OCI-LY7 (cell line): ENCODE data around the gene RHBG. TPM values are rescaled to one million over a fixed set of nuclear protein-coding genes. Genes with fewer than 3 reads are reported as not detected.

Experiments
- BruUV-seq: library from RNA; stranded (reverse); fragments of 400-500 nt; replicated peaks from 2 replicates; lab custom pipeline; 2021; lab: Mats Ljungman, UMichigan
- CTCF ChIA-PET: fragments of 300-600 bp; sonication (Branson Sonifier 250); formaldehyde crosslinking; loops from one replicate; lab custom pipeline; 2022; ENCODE audit warnings: antibody characterized with exemption; ENCODE audit not compliant: unreplicated experiment; lab: Charles Lee
- POLR2A ChIA-PET: fragments of 300-600 bp; sonication (Branson Sonifier 250); formaldehyde crosslinking; loops from one replicate; lab custom pipeline; 2022; ENCODE audit warnings: antibody characterized with exemption; lab: Charles Lee
- DNase-seq: peaks from one replicate; pipeline ENCODE4 v3.0.0-alpha.2; 2015; ENCODE audit warnings: low spot score
- H2AFZ ChIP-seq: fragments of 200-600 bp; sonication (generic), shearing (Covaris generic); 2 replicates; pipeline ENCODE4 v1.6.1; 2014; ENCODE audit warnings: mild to moderate bottlenecking, antibody characterized with exemption, low read length, moderate library complexity
- H3K27ac ChIP-seq: fragments of 200-600 bp; sonication (generic); 2 replicates; pipeline ENCODE4 v1.5.1; 2014; ENCODE audit warnings: mixed run types, low read depth, mild to moderate bottlenecking, moderate library complexity, low read length, inconsistent platforms; ENCODE audit not compliant: poor library complexity, severe bottlenecking
- H3K36me3 ChIP-seq: fragments of 200-600 bp; sonication (generic); 2 replicates; pipeline ENCODE4 v1.6.1; 2014; ENCODE audit warnings: mild to moderate bottlenecking, antibody characterized with exemption, low read length, moderate library complexity, mixed read lengths; ENCODE audit not compliant: insufficient read depth
- H3K4me1 ChIP-seq: fragments of 200-600 bp; sonication (generic); 2 replicates; pipeline ENCODE4 v1.5.1; 2014; ENCODE audit warnings: mild to moderate bottlenecking, low read length; ENCODE audit not compliant: insufficient read depth, poor library complexity, severe bottlenecking
- H3K4me2 ChIP-seq: fragments of 200-600 bp; sonication (generic); 2 replicates; pipeline ENCODE4 v1.6.1; 2014; ENCODE audit warnings: mild to moderate bottlenecking, low read length
- H3K4me3 ChIP-seq: fragments of 200-600 bp; sonication (generic); 2 replicates; pipeline ENCODE4 v1.5.1; 2014; ENCODE audit warnings: mild to moderate bottlenecking, low read depth, low read length; ENCODE audit not compliant: poor library complexity, severe bottlenecking
- H3K79me2 ChIP-seq: fragments of 200-600 bp; sonication (generic); 2 replicates; pipeline ENCODE4 v1.6.1; 2016; ENCODE audit warnings: low read depth, mild to moderate bottlenecking, low read length, moderate library complexity, mixed read lengths; ENCODE audit not compliant: insufficient read depth
- H3K9me2 ChIP-seq: fragments of 200-600 bp; sonication (generic); 2 replicates; pipeline ENCODE4 v1.6.1; 2016; ENCODE audit warnings: mild to moderate bottlenecking, low read length, mixed read lengths; ENCODE audit not compliant: insufficient read depth
- H3K9me3 ChIP-seq: fragments of 200-600 bp; sonication (generic); 2 replicates; pipeline ENCODE4 v1.6.1; 2014; ENCODE audit warnings: mild to moderate bottlenecking, mixed run types, low read length, mixed read lengths
- H4K20me1 ChIP-seq: fragments of 200-600 bp; sonication (generic); 2 replicates; pipeline ENCODE4 v1.6.1; 2014; ENCODE audit warnings: mild to moderate bottlenecking, antibody characterized with exemption, low read length, moderate library complexity, mixed read lengths; ENCODE audit not compliant: insufficient read depth
- EZH2phosphoT487 ChIP-seq: fragments of 200-600 bp; sonication (generic); IDR thresholded peaks from 2 replicates; pipeline ENCODE4 v1.6.1; 2018; ENCODE audit warnings: low read depth, borderline replicate concordance, mild to moderate bottlenecking, mixed run types, antibody characterized with exemption, low read length, moderate library complexity, mixed read lengths
- intact Hi-C: fragments of 100-400 bp; cut with micrococcal nuclease; formaldehyde crosslinking; loops from one replicate; pipeline ENCODE4 v1.10.0; 2022; ENCODE audit not compliant: unreplicated experiment
- total RNA-seq, 2 experiments: library from RNA; depleted of rRNA in 1 of 2; stranded (reverse); fragments of >200 nt in 1 of 2; shearing (Covaris generic) in 1 of 2; gene quantifications; 2 replicates each; pipeline ENCODE4 v1.2.3, GENCODE V29; 2014 to 2022
- TF ChIP-seq, protein P1 (sequence below): fragments of 200-600 bp; sonication (generic); conservative IDR thresholded peaks from 2 replicates; pipeline ENCODE4 v1.5.1; 2014; ENCODE audit warnings: mild to moderate bottlenecking, antibody characterized with exemption, low read length, moderate library complexity, mixed read lengths

The RHBG gene
- total RNA-seq, 2 experiments from 2014 or later, result not detected

GRCh38 chr1:156373546-156373945 is 4.5 kb downstream of the RHBG start:
- H3K9me3 ChIP-seq, result no peaks in the 10 kb centered on the region
- TF ChIP-seq, protein P1, sequence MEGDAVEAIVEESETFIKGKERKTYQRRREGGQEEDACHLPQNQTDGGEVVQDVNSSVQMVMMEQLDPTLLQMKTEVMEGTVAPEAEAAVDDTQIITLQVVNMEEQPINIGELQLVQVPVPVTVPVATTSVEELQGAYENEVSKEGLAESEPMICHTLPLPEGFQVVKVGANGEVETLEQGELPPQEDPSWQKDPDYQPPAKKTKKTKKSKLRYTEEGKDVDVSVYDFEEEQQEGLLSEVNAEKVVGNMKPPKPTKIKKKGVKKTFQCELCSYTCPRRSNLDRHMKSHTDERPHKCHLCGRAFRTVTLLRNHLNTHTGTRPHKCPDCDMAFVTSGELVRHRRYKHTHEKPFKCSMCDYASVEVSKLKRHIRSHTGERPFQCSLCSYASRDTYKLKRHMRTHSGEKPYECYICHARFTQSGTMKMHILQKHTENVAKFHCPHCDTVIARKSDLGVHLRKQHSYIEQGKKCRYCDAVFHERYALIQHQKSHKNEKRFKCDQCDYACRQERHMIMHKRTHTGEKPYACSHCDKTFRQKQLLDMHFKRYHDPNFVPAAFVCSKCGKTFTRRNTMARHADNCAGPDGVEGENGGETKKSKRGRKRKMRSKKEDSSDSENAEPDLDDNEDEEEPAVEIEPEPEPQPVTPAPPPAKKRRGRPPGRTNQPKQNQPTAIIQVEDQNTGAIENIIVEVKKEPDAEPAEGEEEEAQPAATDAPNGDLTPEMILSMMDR, result no peak
- TF ChIP-seq EZH2phosphoT487, result no peak
- H3K4me3 ChIP-seq, result no peak overlapping the region
- H3K4me2 ChIP-seq, result no peak overlapping the region
- no peaks in the 10 kb centered on the region for H3K9me2 ChIP-seq
- intact Hi-C loops, result no loop called here
- no peak overlapping the region for H2AFZ ChIP-seq
- no peaks in the 10 kb centered on the region for H3K36me3 ChIP-seq
- BruUV-seq, result no TSS peak
- H3K79me2 ChIP-seq, result no peaks in the 10 kb centered on the region
- ChIA-PET CTCF (no interaction called here), POLR2A (no interaction called here)
- H3K4me1 ChIP-seq, result no peaks in the 10 kb centered on the region
- H4K20me1 ChIP-seq, result no peaks in the 10 kb centered on the region
- no peak overlapping the region for H3K27ac ChIP-seq
- DNase-seq, result no peak

DNA sequence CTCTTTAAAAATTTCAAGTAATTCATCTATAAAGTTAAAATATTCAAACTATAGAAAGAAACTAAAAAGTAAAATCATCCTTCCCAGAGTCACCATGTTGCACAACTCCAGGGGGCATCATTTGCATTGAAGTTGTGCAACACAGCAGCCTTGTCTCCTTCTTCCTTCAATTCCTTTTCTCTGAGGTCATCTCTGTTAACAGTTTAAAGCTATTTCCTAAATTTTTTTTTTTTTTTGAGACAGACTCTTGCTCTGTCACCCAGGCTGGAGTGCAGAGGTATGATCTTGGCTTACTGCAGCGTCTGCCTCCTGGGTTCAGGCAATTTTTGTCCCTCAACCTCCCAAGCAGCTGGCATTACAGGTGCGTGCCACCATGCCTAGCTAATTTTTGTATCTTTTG is 7.1 kb downstream of the RHBG start:
- H3K79me2 ChIP-seq, result no peaks in the 10 kb centered on the region
- no peaks in the 10 kb centered on the region for H3K9me2 ChIP-seq
- ChIA-PET POLR2A (interaction anchor here (0.6 kb wide), 1 partner anchor 249 kb away, joined by 3 read pairs; no protein-coding TSS in a partner anchor), CTCF (no interaction called here)
- no peaks in the 10 kb centered on the region for H3K36me3 ChIP-seq
- no peak overlapping the region for H3K4me2 ChIP-seq
- no peak overlapping the region for H2AFZ ChIP-seq
- no peaks in the 10 kb centered on the region for H3K9me3 ChIP-seq
- TF ChIP-seq EZH2phosphoT487, result no peak
- TF ChIP-seq, protein P1, result no peak
- no peak overlapping the region for H3K27ac ChIP-seq
- no peaks in the 10 kb centered on the region for H3K4me1 ChIP-seq
- DNase-seq, result no peak
- BruUV-seq, result no TSS peak
- H4K20me1 ChIP-seq, result no peaks in the 10 kb centered on the region
- no peak overlapping the region for H3K4me3 ChIP-seq
- intact Hi-C loops, result no loop called here
